Stomach (tissue), 9 donors: Measurements from ENCODE around the gene SPC25. TPM values are rescaled to one million over a fixed set of nuclear protein-coding genes. Genes with fewer than 3 reads are reported as not detected.

Experiments used
- DNase-seq, 2 donors: peaks; one replicate each; pipeline versions ENCODE4 v3.0.0 to v3.0.0-alpha.2; 2013 to 2019
- H3K27ac ChIP-seq, 5 donors: fragments of 200-600 bp in 4 of 5; sonication (generic) in 4 of 5; one replicate each; pipeline ENCODE4 v1.5.1; 2013 to 2019; ENCODE audit warnings: mild to moderate bottlenecking in 1 of 5, moderate library complexity in 1 of 5
- H3K27me3 ChIP-seq, 3 donors: fragments of 200-600 bp; sonication (generic); one replicate each; pipeline ENCODE4 v1.5.1; 2017 to 2019; ENCODE audit warnings: mixed run types in 1 of 3
- H3K36me3 ChIP-seq, 4 donors: fragments of 200-600 bp; sonication (generic); 1 replicate in 3 of 4; 2 replicates in 1 of 4; pipeline ENCODE4 v1.5.1; 2016 to 2019
- H3K4me1 ChIP-seq, 4 donors: fragments of 200-600 bp; sonication (generic); one replicate each; pipeline ENCODE4 v1.5.1; 2016 to 2019
- H3K4me3 ChIP-seq, 4 donors: fragments of 200-600 bp; sonication (generic) in 3 of 4; one replicate each; pipeline ENCODE4 v1.5.1; 2016 to 2019; ENCODE audit warnings: mild to moderate bottlenecking in 1 of 4
- H3K9me3 ChIP-seq, 4 donors: fragments of 200-600 bp; sonication (generic); one replicate each; pipeline ENCODE4 v1.5.1; 2016 to 2019
- CTCF ChIP-seq, 7 experiments: fragments of 450-650 bp in 4 of 7; fragments of 200-600 bp in 3 of 7; sonication (generic) in 3 of 7; IDR thresholded peaks; one replicate each; pipeline ENCODE4 v1.5.1; 2016 to 2019; ENCODE audit warnings: antibody characterized with exemption in 7 of 7, control low read depth in 2 of 7, mild to moderate bottlenecking in 1 of 7
- EP300 ChIP-seq: sonication (generic); formaldehyde crosslinking; IDR thresholded peaks from one replicate; pipeline ENCODE4 v1.6.1; 2017; ENCODE audit warnings: antibody characterized with exemption
- POLR2A ChIP-seq, 4 donors: fragments of 450-650 bp; IDR thresholded peaks; one replicate each; pipeline ENCODE4 v1.6.1; 2016; ENCODE audit warnings: antibody characterized with exemption in 4 of 4, control low read depth in 2 of 4, mild to moderate bottlenecking in 1 of 4, moderate library complexity in 1 of 4
- POLR2AphosphoS5 ChIP-seq, 3 donors: sonication (generic); formaldehyde crosslinking; IDR thresholded peaks; one replicate each; pipeline ENCODE4 v1.6.1; 2016; ENCODE audit warnings: antibody characterized with exemption in 3 of 3
- WGBS, 5 donors: extraction: QIAGEN DNeasy Blood & Tissue Kit in 3 of 5; methylation state at CpG; one replicate each; pipeline versions ENCODE4 v1.1.5 to v1.1.7; 2013 to 2018; 5-methylcytosine and 5-hydroxymethylcytosine counted together
- intact Hi-C: fragments of 100-400 bp; cut with DNase I; formaldehyde crosslinking; loops from one replicate; pipeline ENCODE4 v1.15.1; 2023; ENCODE audit warnings: low total_unique reads
- polyA plus RNA-seq, 3 donors: library from polyadenylated mRNA; stranded (reverse); fragments of 200-250 nt; gene quantifications; one replicate each; pipeline ENCODE4 v1.2.3, GENCODE V29; 2013
- total RNA-seq, 5 donors: library from RNA; depleted of rRNA; stranded (reverse); fragments of >200 nt; gene quantifications; one replicate each; pipeline versions ENCODE4 v1.1.0 to v1.2.3, GENCODE V29; 2014 to 2016
- donor health status: healthy with polysubstance abuse.
- donor health status: Bipolar disorder and iron deficiency.
- donor health status: healthy.

The SPC25 gene
- total and polyA plus RNA-seq, 8 donors, result 0.87 to 4.7 (median 2.9) TPM; not detected in 3

- H3K36me3 ChIP-seq, result peaks cover 10 to 89% (median 64%) of the 10 kb centered on the region in 4 donors
- no peaks in the 10 kb centered on the region for H3K4me1 ChIP-seq
- intact Hi-C loops, result no loop called here
- H3K27me3 ChIP-seq, result no peaks in the 10 kb centered on the region
- no peak for DNase-seq
- no peak for TF ChIP-seq EP300
- no peak for TF ChIP-seq POLR2AphosphoS5 (IDR thresholded peaks at IDR 0.05)
- TF ChIP-seq POLR2A (IDR thresholded peaks at IDR 0.05), result no peak
- TF ChIP-seq CTCF (IDR thresholded peaks at IDR 0.05), result no peak
- no peak overlapping the region for H3K27ac ChIP-seq
- H3K4me3 ChIP-seq, result no peak overlapping the region
- H3K9me3 ChIP-seq, result peaks cover 0 to 6% (median 2%) of the 10 kb centered on the region in 4 donors
Measured at GRCh38 chr2:168830958-168831357, 59.3 kb downstream of the SPC25 start.

GRCh38 chr2:168825126-168825525 is 65.1 kb downstream of the SPC25 start:
- no peak overlapping the region for H3K4me3 ChIP-seq
- no peaks in the 10 kb centered on the region for H3K9me3 ChIP-seq
- H3K27ac ChIP-seq, result no peak overlapping the region
- H3K4me1 ChIP-seq, result no peaks in the 10 kb centered on the region
- no peak for TF ChIP-seq POLR2A (IDR thresholded peaks at IDR 0.05)
- TF ChIP-seq EP300, result no peak
- no peak for TF ChIP-seq CTCF (IDR thresholded peaks at IDR 0.05)
- TF ChIP-seq POLR2AphosphoS5 (IDR thresholded peaks at IDR 0.05), result no peak
- DNase-seq, result no peak
- intact Hi-C loops, result no loop called here
- peaks cover 0 to 41% (median 19%) of the 10 kb centered on the region in 4 donors for H3K36me3 ChIP-seq
- H3K27me3 ChIP-seq, result no peaks in the 10 kb centered on the region

- Histone ChIP-seq H3K27ac (no peak overlapping the region), H3K9me3 (no peaks in the 10 kb centered on the region), H3K27me3 (no peaks in the 10 kb centered on the region), H3K4me1 (no peaks in the 10 kb centered on the region), H3K4me3 (no peak overlapping the region), H3K36me3 (peaks cover 0 to 20% (median 10%) of the 10 kb centered on the region in 4 donors)
- DNase-seq, result no peak
- intact Hi-C loops, result no loop called here
- TF ChIP-seq EP300, result no peak
- TF ChIP-seq POLR2A (IDR thresholded peaks at IDR 0.05), result no peak
- TF ChIP-seq POLR2AphosphoS5 (IDR thresholded peaks at IDR 0.05), result no peak
- no peak for TF ChIP-seq CTCF (IDR thresholded peaks at IDR 0.05)
- whole genome bisulfite sequencing, 5 donors, result 88 to 96% (median 96%) methylated on average over 1 of the region's 1 CpG
Measured at GRCh38 chr2:168821992-168822391, 68.2 kb downstream of the SPC25 start.

- no peak overlapping the region for H3K27ac ChIP-seq
- 88 to 97% (median 88%) methylated on average over 8 of the region's 8 CpGs for WGBS, 5 donors
- intact Hi-C loops, result no loop called here
- H3K27me3 ChIP-seq, result no peaks in the 10 kb centered on the region
- no peaks in the 10 kb centered on the region for H3K9me3 ChIP-seq
- no peak for DNase-seq
- no peak overlapping the region for H3K4me3 ChIP-seq
- H3K36me3 ChIP-seq, result peaks cover 0 to 16% (median 8%) of the 10 kb centered on the region in 4 donors
- TF ChIP-seq POLR2AphosphoS5 (IDR thresholded peaks at IDR 0.05), result no peak
- no peaks in the 10 kb centered on the region for H3K4me1 ChIP-seq
Measured at GRCh38 chr2:168821577-168821976, 68.7 kb downstream of the SPC25 start.

Other genes with a start within 250 kb of the SPC25 start
- gene NOSTRIN, start 87.8 kb downstream of the SPC25 start, total RNA-seq, result 10 to 100 TPM; 20.9 to 71.2 (median 50.8) TPM
- 100 to 1,000 TPM in 1 of 3 donors, 10 to 100 TPM in 2; 13.3 to 117 (median 48.1) TPM for gene NOSTRIN, start 87.8 kb downstream of the SPC25 start, polyA plus RNA-seq
- under 1 TPM in 1 of 5 donors, not detected in 4; 0.55 TPM for gene G6PC2, start 10.9 kb upstream of the SPC25 start, total RNA-seq
- gene G6PC2, start 10.9 kb upstream of the SPC25 start, polyA plus RNA-seq, result not detected
- gene ABCB11, start 140.9 kb upstream of the SPC25 start, total RNA-seq, result under 1 TPM in 2 of 5 donors, not detected in 3; 0.18 to 0.58 TPM
- not detected for gene ABCB11, start 140.9 kb upstream of the SPC25 start, polyA plus RNA-seq
- 10 to 100 TPM in 1 of 5 donors, 1 to 10 TPM in 3, not detected in 1; 1.3 to 19.3 (median 5.1) TPM for gene DHRS9, start 179.1 kb upstream of the SPC25 start, total RNA-seq
- 1 to 10 TPM; 1.6 to 3.5 (median 2.5) TPM for gene DHRS9, start 179.1 kb upstream of the SPC25 start, polyA plus RNA-seq